ENCODE results near the gene PHF19. TPM values are rescaled to one million over a fixed set of nuclear protein-coding genes. Genes with fewer than 3 reads are reported as not detected.

PHF19 gene
- total and polyA plus RNA-seq, 10 donors: 12.6 to 53.0 (median 36.7) TPM

DNA sequence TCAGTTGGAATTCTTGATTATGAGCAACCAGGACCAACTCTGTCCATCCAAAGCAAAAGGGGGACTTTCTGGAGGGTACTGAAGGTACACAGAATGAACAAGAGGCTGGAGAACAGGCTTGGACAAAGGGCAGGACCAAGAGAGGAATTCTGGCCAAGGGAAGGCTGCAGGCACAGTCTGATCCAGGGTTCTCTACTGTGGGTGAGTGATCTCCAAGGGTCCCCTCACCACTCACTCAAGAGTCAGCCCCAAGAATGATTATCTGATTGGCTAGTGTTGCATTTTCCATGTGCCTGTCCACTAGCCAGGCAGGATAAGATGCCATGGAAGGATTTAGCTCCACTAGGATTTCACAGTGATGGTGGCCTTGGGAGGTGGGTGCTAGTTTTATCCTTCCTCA is 11.6 kb upstream of the PHF19 start:
- intact Hi-C loops (cut with DNase I; ENCODE audit: low total_unique reads): no loop called here
- TF ChIP-seq, protein P1, sequence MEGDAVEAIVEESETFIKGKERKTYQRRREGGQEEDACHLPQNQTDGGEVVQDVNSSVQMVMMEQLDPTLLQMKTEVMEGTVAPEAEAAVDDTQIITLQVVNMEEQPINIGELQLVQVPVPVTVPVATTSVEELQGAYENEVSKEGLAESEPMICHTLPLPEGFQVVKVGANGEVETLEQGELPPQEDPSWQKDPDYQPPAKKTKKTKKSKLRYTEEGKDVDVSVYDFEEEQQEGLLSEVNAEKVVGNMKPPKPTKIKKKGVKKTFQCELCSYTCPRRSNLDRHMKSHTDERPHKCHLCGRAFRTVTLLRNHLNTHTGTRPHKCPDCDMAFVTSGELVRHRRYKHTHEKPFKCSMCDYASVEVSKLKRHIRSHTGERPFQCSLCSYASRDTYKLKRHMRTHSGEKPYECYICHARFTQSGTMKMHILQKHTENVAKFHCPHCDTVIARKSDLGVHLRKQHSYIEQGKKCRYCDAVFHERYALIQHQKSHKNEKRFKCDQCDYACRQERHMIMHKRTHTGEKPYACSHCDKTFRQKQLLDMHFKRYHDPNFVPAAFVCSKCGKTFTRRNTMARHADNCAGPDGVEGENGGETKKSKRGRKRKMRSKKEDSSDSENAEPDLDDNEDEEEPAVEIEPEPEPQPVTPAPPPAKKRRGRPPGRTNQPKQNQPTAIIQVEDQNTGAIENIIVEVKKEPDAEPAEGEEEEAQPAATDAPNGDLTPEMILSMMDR (IDR thresholded peaks at IDR 0.05 in 8 of 11, conservative IDR thresholded peaks at IDR 0.05 in 3 of 11): no peak
- TF ChIP-seq POLR2AphosphoS5 (IDR thresholded peaks at IDR 0.05) (no peak), POLR2A (IDR thresholded peaks at IDR 0.05) (no peak)
- peak overlapping the region in 2 of 8 donors; percentile 4 to 34 for H3K27ac ChIP-seq
- H3K27me3 ChIP-seq (replicated peaks in 1 of 7): no peaks in the 10 kb centered on the region
- no peak overlapping the region for H3K4me3 ChIP-seq
- DNase-seq: no peak
- H3K9me3 ChIP-seq: no peaks in the 10 kb centered on the region
- peaks cover 20 to 44% (median 26%) of the 10 kb centered on the region in 6 donors for H3K4me1 ChIP-seq
- H3K36me3 ChIP-seq: no peaks in the 10 kb centered on the region

DNA sequence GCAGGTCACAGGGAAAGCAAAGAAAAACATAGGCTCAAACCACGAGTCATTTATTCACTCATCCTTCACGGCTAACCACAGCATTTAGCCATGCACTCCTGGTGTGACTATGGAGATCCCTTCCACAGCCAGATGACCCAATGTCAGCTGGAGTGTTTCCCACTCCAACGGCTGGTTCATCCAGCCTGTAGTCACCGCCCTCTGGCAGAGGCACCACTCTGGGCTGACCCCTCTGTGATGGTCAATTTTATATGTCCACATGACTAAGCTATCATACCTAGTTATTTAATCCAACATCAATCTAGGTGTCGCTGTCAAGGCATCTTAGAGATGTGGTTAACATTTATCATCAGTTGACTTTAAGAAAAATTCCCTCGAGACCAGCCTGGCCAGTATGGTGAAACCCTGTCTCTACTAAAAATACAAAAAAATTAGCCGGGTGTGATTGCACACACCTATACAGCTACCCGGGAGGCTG is 9.5 kb upstream of the PHF19 start:
- DNase-seq: no peak
- intact Hi-C loops (cut with DNase I; ENCODE audit: low total_unique reads): no loop called here
- Histone ChIP-seq H3K36me3 (no peaks in the 10 kb centered on the region), H3K4me3 (no peak overlapping the region), H3K27ac (no peak overlapping the region), H3K27me3 (replicated peaks in 1 of 7) (no peaks in the 10 kb centered on the region), H3K4me1 (peaks cover under 1 to 41% (median 5%) of the 10 kb centered on the region in 6 donors), H3K9me3 (no peaks in the 10 kb centered on the region)
- TF ChIP-seq POLR2A (IDR thresholded peaks at IDR 0.05) (no peak), POLR2AphosphoS5 (IDR thresholded peaks at IDR 0.05) (no peak)
- TF ChIP-seq, protein P1 (IDR thresholded peaks at IDR 0.05 in 8 of 11, conservative IDR thresholded peaks at IDR 0.05 in 3 of 11): no peak
- WGBS, 5 donors: 58 to 79% (median 70%) methylated on average over 8 of the region's 8 CpGs

DNA sequence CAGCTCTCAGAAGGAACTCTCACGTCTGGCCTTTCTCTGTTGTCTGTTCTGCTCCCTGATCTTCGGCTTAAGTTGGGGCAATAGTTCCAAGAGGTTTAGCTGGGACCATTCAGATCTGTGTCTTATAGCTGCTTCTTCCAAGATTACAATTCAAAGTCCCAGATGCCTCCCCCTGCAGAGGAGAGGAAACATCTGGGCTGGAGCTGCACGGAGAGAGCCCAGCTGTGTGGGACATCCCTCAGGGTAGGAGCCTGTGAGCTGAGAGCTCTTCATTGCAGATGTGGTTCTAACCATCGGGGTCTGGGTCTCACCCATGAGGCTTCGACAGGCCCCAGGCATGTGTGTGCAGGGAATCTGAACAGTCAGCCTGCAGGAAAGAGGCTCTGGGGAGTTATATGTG is 9.0 kb upstream of the PHF19 start:
- Histone ChIP-seq H3K27me3 (replicated peaks in 1 of 7) (no peaks in the 10 kb centered on the region), H3K9me3 (no peaks in the 10 kb centered on the region), H3K4me3 (no peak overlapping the region), H3K36me3 (no peaks in the 10 kb centered on the region), H3K4me1 (peaks cover 0 to 39% (median 3%) of the 10 kb centered on the region in 6 donors), H3K27ac (no peak overlapping the region)
- TF ChIP-seq POLR2A (IDR thresholded peaks at IDR 0.05): no peak
- TF ChIP-seq POLR2AphosphoS5 (IDR thresholded peaks at IDR 0.05): no peak
- TF ChIP-seq, protein P1 (IDR thresholded peaks at IDR 0.05 in 8 of 11, conservative IDR thresholded peaks at IDR 0.05 in 3 of 11): no peak
- intact Hi-C loops (cut with DNase I; ENCODE audit: low total_unique reads): no loop called here
- 38 to 52% (median 46%) methylated on average over 5 of the region's 5 CpGs for WGBS, 5 donors
- DNase-seq: no peak

DNA sequence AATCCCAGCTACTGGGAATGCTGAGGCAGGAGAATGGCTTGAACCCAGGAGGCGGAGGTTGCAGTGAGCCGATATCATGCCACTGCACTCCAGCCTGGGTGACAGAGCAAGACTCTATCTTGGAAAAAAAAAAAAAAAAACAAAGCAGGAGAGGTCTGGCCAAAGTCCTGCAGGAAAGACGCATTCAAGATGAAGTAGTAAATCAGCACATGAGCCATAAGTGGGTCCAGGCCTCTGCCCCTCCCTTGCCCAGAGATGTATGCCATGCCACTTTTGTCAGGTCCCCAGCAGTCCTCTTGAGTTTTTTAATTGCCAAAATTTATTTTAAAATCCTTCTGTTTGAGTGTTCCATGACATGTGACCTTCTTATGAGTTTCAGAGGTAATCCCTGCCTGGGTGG is 8.5 kb upstream of the PHF19 start:
- H3K4me1 ChIP-seq: peaks cover 0 to 34% (median under 1%) of the 10 kb centered on the region in 6 donors
- TF ChIP-seq POLR2A (IDR thresholded peaks at IDR 0.05) (no peak), POLR2AphosphoS5 (IDR thresholded peaks at IDR 0.05) (no peak)
- TF ChIP-seq, protein P1 (IDR thresholded peaks at IDR 0.05 in 8 of 11, conservative IDR thresholded peaks at IDR 0.05 in 3 of 11): no peak
- H3K4me3 ChIP-seq: no peak overlapping the region
- no peaks in the 10 kb centered on the region for H3K9me3 ChIP-seq
- DNase-seq: no peak
- no peaks in the 10 kb centered on the region for H3K27me3 ChIP-seq (replicated peaks in 1 of 7)
- H3K27ac ChIP-seq: no peak overlapping the region
- no peaks in the 10 kb centered on the region for H3K36me3 ChIP-seq
- intact Hi-C loops (cut with DNase I; ENCODE audit: low total_unique reads): no loop called here
- 54 to 82% (median 64%) methylated on average over 3 of the region's 3 CpGs for WGBS, 5 donors

Data from spleen (tissue), 11 donors.